Endometrial microvascular endothelial cells (primary cell): ENCODE results near the gene PDP2. TPM values are rescaled to one million over a fixed set of nuclear protein-coding genes. Genes with fewer than 3 reads are reported as not detected.
"Not testable (repeated sequence)": the region's sequence is repeated elsewhere in the genome, so short reads cannot be mapped to it uniquely, and the experiment has no call there.

Source experiments
- in situ Hi-C: cut with HindIII; loops from 2 replicates; pipeline ENCODE4 v1.10.0; 2017; ENCODE audit warnings: low sequenced_read_pairs, low pct_unique_long_range_greater_than_20kb; ENCODE audit errors: inconsistent ontology term
- total RNA-seq: library from RNA; depleted of rRNA; stranded (reverse); fragments of >200 nt; gene quantifications from one replicate; pipeline ENCODE4 v1.2.3, GENCODE V29; 2015; ENCODE audit errors: inconsistent ontology term

The PDP2 gene
- total RNA-seq, 1 donor from 2014 or later, result 12.5 TPM

DNA sequence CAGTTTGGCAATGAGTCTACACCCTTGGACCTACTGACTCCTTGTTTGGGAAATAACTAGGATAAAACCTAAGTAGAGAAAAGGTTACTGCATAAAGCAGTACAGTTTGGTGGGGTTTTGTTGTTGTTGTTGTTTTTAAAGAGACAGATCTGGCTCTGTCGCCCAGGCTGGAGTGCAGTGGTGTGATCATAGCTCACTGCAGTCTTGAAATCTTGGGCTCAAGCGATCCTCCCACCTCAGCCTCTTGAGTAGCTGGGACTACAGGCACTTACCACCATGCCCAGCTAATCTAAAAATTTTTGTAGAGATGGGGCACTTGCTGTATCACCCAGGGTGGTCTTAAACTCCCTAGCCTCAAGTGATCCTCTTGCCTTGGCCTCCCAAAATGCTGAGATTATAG, 1.2 kb downstream of the PDP2 start:
- in situ Hi-C loops, result no loop called here

DNA sequence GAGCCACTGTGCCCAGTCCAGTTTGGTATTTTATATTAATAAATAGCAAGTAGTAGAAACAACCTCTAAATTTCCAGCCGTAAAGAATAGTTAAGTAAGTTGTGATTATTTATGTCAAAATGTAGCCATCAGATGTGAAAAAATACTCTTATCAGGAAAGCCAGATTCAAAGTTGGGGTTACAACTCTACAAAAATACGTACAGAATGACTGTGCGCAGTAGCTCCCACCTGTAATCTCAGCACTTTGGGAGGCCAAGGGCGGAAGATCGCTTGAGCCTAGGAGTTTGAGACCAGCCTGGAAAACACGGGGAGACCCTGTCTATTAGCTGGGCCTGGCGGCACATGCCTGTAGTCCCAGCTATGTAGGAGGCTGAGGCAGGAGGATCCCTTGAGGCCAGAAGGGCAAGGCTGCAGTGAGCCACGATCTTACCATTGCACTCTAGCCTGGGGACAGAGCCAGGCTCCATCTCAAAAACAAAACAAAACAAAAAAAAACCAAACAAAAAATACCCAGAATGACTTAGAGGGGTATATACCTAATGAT, 1.7 kb downstream of the PDP2 start:
- in situ Hi-C loops, result no loop called here

DNA sequence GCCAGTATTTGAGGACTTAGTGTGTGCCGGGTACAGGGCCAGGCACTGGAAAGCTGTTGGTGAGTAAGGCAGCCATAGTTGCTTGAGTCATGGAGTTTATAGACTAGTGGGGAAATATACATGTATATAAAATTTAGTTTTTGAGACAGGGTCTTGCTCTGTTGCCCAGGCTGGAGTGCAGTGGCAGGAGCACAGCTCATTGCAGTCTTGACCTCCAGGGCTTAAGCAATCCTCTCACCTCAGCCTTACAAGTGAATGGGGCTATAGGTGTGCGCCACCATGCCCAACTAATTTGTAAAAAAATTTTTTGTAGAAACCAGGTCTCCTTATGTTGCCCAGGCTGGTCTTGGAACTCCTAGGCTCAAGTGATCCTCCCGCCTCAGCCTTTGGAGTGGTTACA, 2.4 kb downstream of the PDP2 start:
- in situ Hi-C loops, result no loop called here

DNA sequence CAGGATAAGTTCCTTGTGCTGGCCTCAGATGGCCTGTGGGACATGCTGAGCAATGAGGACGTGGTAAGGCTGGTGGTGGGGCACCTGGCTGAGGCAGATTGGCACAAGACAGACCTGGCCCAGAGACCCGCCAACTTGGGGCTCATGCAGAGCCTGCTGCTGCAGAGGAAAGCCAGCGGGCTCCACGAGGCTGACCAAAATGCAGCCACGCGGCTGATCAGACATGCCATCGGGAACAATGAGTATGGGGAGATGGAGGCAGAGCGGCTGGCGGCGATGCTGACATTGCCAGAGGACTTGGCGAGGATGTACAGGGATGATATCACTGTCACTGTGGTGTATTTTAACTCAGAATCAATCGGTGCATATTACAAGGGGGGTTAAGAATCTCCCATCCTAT, 5.2 kb downstream of the PDP2 start:
- in situ Hi-C loops, result no loop called here

DNA sequence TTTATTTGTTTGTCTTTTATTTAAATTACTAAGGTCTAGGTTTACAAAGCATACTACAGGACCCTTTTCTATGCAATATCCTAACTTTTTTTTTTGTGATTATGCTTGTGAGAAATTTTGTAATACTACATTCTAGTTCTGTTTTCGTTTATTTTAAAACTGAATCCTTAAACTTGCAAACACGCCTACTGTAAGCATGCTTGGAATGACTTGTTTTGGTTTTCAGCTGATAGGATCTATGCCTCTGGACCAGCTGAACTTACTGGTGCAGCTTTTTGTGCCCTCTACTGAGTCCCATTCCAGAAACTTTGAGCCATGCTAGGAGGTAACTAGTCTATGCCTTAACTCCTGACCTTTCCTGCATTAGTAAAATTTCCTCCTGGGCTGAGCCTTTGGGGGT, 6.0 kb downstream of the PDP2 start:
- in situ Hi-C loops, result no loop called here

DNA sequence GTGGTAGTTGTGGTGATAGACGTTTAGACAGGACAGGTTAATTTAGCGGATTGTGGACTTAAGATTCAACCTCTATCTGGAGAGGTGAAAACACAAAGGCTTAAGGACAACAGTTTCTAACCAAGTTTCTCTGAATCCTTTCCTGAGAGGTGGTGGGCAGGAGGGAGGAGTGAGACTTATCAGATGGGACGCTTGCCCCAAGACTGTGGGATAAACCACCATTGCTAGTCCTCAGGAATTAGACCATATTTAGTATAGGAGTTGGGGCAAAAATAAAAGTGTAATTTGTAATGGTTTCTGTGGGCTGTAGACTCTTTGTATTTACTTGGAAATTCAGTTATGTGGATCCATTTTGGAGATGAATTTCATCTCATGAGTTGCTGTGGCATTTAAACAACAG, 6.6 kb downstream of the PDP2 start:
- in situ Hi-C loops, result no loop called here

DNA sequence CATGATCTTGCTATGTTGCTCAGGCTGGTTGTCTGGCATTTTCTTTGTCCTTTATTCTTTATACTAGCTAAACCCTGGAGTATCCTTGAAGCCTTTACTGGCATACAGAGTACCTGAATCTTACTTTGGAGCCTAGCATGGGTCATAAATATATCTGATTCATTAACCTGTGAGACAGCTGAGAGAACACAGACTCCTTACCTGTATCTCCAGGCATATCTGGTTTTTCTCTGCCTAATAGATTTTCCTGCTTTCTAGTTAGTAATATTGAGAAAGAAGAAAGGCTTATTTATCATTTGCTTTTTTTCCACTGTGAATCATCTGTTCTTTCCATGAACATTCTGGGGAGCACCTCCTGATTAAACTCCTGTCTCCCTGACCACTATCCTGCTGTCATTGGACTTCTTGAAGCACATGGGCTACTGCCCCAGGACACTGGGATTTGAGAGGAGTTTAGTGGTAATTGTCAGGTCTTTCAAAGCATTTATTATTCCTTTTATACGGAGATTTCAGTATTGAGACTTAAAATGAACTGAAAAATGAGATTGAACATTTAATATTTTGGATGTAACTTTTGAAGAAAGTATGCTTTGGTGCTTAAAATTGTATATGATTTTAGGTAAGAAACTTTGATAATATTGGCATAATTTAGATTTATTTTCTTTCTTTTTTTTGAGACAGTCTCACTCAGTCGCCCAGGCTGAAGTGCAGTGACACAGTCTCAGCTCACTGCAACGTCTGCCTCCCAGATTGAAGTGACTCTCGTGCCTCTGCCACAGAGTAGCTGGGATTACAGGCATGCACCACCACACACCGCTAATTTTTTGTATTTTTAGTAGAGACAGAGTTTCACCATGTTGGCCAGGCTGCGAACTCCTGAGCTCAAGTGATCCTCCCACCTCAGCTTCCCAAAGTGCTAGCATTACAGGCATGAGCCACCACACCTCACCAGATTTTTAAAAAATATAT, 8.6 kb downstream of the PDP2 start:
- in situ Hi-C loops, result no loop called here

DNA sequence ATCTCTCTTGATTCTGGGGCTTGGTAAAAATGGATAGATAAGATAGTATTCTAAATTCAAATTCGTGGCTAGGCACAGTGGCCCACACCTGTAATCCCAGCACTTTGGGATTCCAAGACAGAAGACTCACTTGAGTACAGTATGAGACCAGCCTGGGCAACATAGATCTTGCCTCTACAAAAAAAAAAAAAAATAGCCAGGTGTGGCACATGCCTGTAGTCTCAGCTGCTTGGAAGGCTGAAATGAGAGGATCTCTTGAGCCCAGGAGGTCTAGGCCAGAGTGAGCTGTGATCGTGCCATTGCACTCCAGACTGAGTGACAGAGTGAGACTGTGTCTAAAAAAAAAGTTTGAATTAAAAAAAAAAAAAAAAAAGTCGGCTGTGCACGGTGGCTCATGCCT, 9.3 kb downstream of the PDP2 start:
- in situ Hi-C loops, result no loop called here

DNA sequence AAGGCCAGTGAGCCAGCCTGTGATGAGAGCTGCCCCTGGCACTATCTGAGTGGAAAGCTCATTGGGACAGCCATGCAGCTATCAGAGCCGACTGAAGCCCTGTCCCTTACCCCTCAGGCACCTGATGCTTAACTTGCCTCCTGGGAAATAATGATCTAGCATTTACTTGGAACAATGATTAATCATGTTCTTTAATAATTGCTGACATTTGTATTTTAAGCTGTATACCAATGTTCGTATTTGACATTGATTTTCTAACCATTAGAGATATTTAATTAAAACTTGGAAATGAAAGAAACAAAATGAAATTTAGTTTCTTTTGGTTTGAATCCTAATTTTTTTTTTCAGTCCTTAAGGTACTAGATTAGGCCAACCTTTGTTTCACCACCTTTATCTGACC, 10.5 kb downstream of the PDP2 start:
- in situ Hi-C loops, result no loop called here

DNA sequence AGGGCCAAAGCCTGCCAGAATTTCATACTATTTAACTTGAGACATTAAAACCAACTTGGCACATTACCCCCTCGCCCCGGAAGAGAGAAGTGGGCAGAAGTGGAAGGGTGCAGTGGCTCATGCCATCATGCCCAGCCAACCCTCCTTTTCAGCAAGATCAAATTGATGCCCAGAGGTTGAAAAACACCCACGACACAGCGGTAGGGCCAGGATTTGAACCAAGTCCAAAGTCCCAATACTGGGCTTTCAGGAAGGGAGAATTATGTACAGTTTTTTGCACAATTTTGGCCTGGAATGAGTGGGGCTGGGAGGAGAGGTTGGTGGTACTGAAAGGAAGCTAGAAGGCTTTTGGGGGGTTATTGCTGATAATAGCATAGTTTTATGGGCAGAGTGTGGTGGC, 11.0 kb downstream of the PDP2 start:
- in situ Hi-C loops, result no loop called here

DNA sequence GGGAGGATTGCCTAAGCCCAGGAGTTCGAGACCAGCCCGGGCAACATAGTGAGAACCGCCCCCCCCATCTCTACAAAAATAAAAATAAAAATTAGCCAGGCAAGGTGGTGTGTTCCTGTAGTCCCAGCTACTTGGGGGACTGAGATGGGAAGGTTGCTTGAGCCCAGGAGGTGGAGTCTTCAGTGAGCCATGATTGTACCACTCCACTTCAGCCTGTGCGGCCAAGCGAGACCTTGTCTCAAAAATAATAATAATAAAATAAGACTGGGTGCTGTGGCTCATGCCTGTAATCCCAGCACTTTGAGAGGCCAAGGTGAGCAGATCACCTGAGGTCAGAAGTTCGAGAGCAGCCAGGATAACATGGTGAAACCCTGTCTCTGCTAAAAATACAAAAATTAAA, 11.5 kb downstream of the PDP2 start:
- in situ Hi-C loops, result no loop called here

DNA sequence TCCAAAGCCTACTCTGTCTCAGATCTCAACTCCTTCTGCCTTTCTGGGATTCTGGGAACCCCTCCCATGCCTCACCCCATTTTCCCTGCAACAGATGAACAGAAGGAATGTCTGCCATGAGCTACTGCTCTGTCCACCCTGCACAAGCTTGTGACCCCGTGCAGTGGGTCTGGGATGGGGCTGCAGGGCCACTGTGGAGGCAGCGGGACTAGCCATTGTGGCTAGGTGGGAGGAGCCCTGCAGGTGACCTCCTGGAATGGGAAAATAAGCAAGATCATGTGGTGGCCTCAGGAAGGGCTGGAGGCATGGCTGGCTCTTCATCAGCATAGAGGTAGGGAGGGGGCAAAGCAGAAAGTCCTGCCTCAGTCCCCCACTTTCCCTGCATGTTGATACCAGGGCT, 13.7 kb downstream of the PDP2 start:
- in situ Hi-C loops, result no loop called here

DNA sequence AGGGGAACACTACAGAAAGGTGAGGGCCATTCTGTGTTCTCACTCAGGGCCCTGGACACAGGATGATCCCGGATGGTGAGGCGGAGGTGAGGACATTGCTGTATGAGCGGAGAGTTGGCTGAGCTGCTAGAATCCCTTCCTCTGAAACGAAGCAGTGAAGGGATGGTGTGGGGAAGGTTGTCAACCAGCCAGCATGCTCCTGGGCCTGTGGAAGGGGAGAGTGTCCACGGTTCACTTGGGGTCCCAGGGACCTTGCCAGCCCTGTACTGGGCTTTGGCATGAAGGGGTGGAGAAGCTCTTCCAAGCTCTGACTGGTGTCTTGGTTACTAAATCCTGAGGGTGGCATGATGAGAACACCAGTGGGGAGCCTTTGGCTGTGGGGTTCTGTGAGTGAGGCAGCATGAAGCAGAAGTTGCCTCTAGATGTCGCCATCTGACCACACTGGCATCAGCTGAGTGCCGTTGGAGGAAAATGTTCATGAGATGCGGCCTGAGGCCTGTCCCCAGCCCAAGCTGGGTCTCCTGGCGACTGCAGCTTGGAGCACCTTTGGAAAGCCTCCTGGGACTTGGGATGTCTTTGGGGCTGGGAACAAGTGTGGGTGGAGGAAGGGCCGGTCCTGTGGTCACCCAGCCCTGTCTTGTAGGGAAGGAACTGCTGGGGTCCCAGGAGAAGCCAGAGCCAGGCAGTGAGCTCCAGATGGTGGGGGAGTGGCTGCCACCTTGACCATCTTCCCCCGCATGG, 14.8 kb downstream of the PDP2 start:
- in situ Hi-C loops, result no loop called here

DNA sequence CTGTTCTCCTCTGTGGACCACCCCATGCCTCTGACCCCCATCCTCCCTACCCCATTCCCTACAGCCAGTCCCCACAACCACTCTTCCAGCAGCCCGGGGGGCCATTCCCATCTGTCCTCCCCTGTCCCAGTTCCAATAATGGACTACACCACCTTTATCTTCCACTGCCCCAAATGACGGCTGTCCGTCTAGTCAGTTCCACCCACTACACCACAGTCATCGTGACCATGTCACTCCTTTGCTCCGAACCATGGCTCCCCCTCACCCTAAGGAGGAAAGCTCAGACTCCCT, 15.3 kb downstream of the PDP2 start:
- in situ Hi-C loops, result no loop called here

DNA sequence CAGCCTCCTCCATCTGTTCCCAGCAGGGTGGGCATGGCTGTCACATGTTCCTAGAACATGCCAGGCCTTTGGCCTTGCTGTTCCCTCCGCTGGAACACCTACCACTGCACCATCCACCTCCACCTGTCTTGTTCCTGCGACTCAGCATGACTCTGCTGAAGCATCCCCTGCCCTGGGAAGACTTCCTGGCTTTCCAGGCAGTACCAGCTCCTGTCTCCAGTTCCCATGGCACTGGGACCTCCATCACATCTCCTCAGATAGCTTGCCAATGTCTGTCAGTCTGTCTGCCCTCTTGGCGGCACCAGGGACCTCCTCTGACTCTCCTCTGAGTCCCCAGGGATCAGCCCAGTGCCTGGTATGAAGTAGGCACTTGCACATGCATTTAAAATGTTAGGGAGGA, 15.7 kb downstream of the PDP2 start:
- in situ Hi-C loops, result no loop called here

DNA sequence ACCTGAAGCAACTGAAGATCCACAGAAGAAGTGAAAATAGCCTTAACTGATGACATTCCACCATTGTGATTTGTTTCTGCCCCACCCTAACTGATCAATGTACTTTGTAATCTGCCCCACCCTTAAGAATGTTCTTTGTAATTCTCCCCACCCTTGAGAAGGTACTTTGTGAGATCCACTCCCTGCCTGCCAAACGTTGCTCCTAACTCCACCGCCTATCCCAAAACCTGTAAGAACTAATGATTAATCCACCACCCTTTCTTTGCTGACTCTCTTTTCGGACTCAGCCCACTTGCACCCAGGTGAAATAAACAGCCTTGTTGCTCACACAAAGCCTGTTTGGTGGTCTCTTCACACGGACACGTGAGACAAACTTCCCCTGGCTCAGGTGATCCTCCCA, 16.4 kb downstream of the PDP2 start:
- in situ Hi-C loops, result not testable (repeated sequence)

DNA sequence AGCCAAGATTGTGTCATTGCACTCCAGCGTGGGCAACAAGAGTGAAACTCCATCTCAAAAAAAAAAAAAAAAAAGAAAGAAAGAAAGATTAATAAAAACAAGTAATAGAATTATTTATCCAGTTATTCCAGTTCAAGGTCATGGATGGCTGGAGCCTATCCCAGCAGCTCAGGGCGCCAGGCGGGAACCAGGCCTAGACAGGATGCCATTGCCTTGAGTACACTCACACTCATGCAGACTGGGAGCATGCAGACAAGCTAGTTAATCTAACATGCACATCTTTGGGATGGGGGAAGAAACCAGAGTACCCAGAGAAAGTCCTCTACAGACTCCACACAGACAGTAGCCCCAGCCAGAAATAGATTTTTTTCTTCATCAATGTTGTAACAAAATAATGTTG, 17.9 kb downstream of the PDP2 start:
- in situ Hi-C loops, result no loop called here

DNA sequence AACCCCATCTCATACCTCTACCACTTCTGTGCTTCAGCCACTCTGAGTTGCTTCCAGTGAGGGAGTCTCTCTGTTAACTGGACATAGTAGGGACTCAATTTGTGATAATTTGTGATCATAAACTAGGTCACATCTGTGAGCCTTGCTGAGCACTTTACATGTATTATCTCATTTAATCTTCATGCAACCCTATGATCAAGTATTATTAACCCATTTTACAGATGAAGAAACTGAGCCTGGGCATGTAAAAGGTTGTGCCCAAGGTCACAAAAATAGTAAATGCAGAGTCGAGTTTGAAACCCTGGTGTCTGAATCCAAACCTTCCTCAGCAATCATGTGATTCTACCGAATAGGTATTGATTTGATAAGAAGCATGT, 18.6 kb downstream of the PDP2 start:
- in situ Hi-C loops, result no loop called here

DNA sequence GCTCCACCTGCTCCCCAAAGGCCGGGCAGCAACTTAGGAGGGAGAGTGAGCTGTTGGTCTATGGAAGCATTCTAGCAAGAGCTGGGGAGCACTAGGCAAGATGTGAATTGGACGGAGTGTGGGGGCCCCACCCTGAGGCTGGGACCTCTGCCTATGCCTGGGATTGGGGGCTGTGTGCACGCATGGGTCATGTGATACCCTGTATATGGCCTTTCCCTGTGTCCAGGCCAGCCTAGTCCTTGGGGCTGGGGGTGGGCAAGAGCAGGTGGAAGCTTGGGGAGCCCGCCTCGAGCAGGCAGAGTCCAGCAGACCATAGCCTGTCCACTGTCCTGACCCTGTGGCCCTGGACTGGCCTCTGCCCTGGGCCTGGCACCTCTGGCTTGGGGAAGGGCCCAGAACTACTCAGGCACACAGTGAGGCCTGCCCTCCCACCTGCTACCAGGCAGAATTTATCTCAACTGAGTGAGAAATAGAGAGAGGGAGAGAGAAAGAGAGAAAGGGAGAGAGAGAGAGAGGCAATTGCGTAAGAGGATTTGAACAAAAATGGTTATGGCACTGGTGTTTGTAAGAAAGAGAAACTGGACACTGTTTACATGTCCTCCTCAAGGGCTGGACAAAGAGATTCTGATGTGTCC, 19.1 kb downstream of the PDP2 start:
- in situ Hi-C loops, result no loop called here
